HepG2 (cell line): ENCODE measurements around the gene CLDN11. TPM values are rescaled to one million over a fixed set of nuclear protein-coding genes. Genes with fewer than 3 reads are reported as not detected.

ENCODE experiments used
- polyA plus RNA-seq, 8 experiments: library from polyadenylated mRNA; depleted of rRNA in 3 of 8; stranded (reverse) in 7 of 8; unstranded in 1 of 8; fragments of >200 nt; fragmentation: Illumina TruSeq in 4 of 8; extraction: Trizol in 4 of 8; gene quantifications; 2 replicates each; pipeline versions ENCODE4 v1.2.1 to v1.2.3, GENCODE V29; 2011 to 2016; ENCODE audit warnings: low read depth in 4 of 8, missing spikeins in 1 of 8, mixed read lengths in 1 of 8; ENCODE audit not compliant: insufficient read depth in 1 of 8
- total RNA-seq, 5 experiments: library from RNA; depleted of rRNA; stranded (reverse); fragments of >200 nt; fragmentation: Illumina TruSeq; extraction: Trizol; gene quantifications; 2 replicates each; pipeline ENCODE4 v1.2.3, GENCODE V29; 2016; ENCODE audit warnings: low read depth in 1 of 5
- TF ChIP-seq, protein P1 (sequence below): sonication (generic); formaldehyde crosslinking; IDR thresholded peaks from 2 replicates; pipeline ENCODE4 v1.4.0; 2020; ENCODE audit warnings: mild to moderate bottlenecking, low read depth, missing genetic modification reagents
- TF ChIP-seq, protein P2 (sequence below): sonication (generic); formaldehyde crosslinking; conservative IDR thresholded peaks from 2 replicates; pipeline ENCODE4 v1.4.0; 2020; ENCODE audit warnings: missing genetic modification reagents
- TF ChIP-seq, protein P3 (sequence below): sonication (generic); formaldehyde crosslinking; IDR thresholded peaks from 2 replicates; pipeline ENCODE4 v1.4.0; 2020; ENCODE audit warnings: missing genetic modification reagents, borderline replicate concordance

The CLDN11 gene
- total and polyA plus RNA-seq, 2 of the 13 experiments (the other 11 are each of a cell fraction or from before 2014, with no cell fraction given): 4.2 to 4.9 TPM

DNA sequence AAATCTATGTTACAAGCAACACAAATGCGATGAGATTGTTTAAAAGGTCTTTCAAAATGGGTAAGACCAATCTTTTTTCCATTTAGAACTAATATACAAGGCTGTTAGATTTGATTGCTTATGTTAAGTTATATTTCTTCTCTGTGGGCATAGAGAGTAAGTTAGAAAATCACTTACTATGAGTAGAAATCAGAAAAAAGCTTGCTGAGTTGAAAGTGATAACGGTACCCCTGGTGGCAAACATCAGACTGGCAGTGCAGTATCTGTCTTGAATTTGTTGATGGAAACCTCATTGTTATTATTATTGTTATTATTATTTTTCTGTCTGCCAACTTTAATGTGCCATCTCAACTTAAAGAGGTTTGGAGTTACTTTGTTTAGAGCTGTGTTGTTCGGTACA is 12.4 kb downstream of the CLDN11 start (continued):
- TF ChIP-seq, protein P1, sequence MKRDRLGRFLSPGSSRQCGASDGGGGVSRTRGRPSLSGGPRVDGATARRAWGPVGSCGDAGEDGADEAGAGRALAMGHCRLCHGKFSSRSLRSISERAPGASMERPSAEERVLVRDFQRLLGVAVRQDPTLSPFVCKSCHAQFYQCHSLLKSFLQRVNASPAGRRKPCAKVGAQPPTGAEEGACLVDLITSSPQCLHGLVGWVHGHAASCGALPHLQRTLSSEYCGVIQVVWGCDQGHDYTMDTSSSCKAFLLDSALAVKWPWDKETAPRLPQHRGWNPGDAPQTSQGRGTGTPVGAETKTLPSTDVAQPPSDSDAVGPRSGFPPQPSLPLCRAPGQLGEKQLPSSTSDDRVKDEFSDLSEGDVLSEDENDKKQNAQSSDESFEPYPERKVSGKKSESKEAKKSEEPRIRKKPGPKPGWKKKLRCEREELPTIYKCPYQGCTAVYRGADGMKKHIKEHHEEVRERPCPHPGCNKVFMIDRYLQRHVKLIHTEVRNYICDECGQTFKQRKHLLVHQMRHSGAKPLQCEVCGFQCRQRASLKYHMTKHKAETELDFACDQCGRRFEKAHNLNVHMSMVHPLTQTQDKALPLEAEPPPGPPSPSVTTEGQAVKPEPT (CRISPR knock-in tag): no peak
- TF ChIP-seq, protein P2, sequence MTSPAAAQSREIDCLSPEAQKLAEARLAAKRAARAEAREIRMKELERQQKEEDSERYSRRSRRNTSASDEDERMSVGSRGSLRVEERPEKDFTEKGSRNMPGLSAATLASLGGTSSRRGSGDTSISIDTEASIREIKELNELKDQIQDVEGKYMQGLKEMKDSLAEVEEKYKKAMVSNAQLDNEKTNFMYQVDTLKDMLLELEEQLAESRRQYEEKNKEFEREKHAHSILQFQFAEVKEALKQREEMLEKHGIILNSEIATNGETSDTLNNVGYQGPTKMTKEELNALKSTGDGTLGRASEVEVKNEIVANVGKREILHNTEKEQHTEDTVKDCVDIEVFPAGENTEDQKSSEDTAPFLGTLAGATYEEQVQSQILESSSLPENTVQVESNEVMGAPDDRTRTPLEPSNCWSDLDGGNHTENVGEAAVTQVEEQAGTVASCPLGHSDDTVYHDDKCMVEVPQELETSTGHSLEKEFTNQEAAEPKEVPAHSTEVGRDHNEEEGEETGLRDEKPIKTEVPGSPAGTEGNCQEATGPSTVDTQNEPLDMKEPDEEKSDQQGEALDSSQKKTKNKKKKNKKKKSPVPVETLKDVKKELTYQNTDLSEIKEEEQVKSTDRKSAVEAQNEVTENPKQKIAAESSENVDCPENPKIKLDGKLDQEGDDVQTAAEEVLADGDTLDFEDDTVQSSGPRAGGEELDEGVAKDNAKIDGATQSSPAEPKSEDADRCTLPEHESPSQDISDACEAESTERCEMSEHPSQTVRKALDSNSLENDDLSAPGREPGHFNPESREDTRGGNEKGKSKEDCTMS (CRISPR knock-in tag): no peak
- TF ChIP-seq, protein P3, sequence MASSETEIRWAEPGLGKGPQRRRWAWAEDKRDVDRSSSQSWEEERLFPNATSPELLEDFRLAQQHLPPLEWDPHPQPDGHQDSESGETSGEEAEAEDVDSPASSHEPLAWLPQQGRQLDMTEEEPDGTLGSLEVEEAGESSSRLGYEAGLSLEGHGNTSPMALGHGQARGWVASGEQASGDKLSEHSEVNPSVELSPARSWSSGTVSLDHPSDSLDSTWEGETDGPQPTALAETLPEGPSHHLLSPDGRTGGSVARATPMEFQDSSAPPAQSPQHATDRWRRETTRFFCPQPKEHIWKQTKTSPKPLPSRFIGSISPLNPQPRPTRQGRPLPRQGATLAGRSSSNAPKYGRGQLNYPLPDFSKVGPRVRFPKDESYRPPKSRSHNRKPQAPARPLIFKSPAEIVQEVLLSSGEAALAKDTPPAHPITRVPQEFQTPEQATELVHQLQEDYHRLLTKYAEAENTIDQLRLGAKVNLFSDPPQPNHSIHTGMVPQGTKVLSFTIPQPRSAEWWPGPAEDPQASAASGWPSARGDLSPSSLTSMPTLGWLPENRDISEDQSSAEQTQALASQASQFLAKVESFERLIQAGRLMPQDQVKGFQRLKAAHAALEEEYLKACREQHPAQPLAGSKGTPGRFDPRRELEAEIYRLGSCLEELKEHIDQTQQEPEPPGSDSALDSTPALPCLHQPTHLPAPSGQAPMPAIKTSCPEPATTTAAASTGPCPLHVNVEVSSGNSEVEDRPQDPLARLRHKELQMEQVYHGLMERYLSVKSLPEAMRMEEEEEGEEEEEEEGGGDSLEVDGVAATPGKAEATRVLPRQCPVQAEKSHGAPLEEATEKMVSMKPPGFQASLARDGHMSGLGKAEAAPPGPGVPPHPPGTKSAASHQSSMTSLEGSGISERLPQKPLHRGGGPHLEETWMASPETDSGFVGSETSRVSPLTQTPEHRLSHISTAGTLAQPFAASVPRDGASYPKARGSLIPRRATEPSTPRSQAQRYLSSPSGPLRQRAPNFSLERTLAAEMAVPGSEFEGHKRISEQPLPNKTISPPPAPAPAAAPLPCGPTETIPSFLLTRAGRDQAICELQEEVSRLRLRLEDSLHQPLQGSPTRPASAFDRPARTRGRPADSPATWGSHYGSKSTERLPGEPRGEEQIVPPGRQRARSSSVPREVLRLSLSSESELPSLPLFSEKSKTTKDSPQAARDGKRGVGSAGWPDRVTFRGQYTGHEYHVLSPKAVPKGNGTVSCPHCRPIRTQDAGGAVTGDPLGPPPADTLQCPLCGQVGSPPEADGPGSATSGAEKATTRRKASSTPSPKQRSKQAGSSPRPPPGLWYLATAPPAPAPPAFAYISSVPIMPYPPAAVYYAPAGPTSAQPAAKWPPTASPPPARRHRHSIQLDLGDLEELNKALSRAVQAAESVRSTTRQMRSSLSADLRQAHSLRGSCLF: no peak
